Lung microvascular endothelial cell (primary cell): Measurements from ENCODE around the gene THEMIS2. TPM values are rescaled to one million over a fixed set of nuclear protein-coding genes. Genes with fewer than 3 reads are reported as not detected.
A peak's percentile ranks its signal among the peaks of the same experiment; 100 is the strongest.
"Not testable (repeated sequence)": the region's sequence is repeated elsewhere in the genome, so short reads cannot be mapped to it uniquely, and the experiment has no call there.

ENCODE experiments used
- DNase-seq, 2 donors: peaks; one replicate each; pipeline versions ENCODE4 v3.0.0 to v3.0.0-alpha.2; 2010; ENCODE audit warnings: low read depth in 2 of 2
- total RNA-seq: library from RNA; depleted of rRNA; stranded (reverse); fragments of >200 nt; gene quantifications from 2 replicates; pipeline ENCODE4 v1.2.1, GENCODE V29; 2014

THEMIS2 gene
- total RNA-seq, result 34.7 and 35.9 TPM in 2 replicates

- peak; percentile 50 to 71 for DNase-seq
Observed at GRCh38 chr1:27872059-27872801, at the start of gene THEMIS2. Gene THEMIS2, plus strand, starts transcription at chr1:27872544. Its CDS starts 28 bp downstream, at chr1:27872572.

DNA sequence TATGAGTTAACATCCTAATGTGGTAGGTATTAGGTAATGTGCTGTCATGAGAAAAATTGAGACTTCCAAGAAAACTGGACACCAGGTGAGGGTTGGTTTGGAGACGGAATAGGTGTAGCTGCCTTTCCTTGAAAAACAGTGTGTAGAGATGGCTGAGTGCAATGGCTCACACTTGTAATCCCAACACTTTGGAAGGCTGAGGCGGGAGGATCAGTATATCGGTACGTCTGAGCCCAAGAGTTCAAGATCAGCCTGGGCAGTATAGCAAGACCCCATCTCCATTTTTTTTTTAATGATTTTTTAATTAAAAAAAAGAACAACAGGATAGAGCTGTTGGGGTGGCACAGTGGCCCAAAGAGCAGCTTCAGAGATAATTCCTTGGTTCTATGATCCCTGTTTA, 48.6 kb upstream of the THEMIS2 start:
- no peak for DNase-seq

GRCh38 chr1:27824411-27824810, 47.9 kb upstream of the THEMIS2 start:
- no peak for DNase-seq

DNA sequence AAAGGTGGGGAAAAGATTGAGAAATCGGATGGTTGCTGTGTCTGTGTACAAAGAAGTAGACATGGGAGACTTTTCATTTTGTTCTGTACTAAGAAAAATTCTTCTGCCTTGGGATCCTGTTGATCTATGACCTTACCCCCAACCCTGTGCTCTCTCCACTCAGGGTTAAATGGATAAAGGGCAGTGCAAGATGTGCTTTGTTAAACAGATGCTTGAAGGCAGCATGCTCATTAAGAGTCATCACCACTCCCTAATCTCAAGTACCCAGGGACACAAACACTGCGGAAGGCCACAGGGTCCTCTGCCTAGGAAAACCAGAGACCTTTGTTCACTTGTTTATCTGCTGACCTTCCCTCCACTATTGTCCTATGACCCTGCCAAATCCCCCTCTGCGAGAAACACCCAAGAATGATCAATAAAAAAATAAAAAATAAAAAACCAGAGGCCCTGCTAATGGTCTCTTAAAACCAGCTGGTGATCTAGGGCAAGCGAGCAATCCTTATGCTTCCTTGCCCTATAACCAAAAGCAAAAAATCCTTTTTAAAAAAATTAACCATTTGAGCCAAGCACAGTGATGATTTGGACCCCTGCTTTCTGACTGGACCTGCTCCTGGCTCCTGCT, 42.9 kb upstream of the THEMIS2 start:
- not testable (repeated sequence) for DNase-seq

- DNase-seq, result peak; percentile 96
Observed at GRCh38 chr1:27830621-27831440, 41.5 kb upstream of the THEMIS2 start, which contains the start of gene PPP1R8. Gene PPP1R8, plus strand, starts transcription at chr1:27830782. Its CDS starts 54 bp downstream, at chr1:27830836.

GRCh38 chr1:27831568-27832410, 40.6 kb upstream of the THEMIS2 start:
- peak; percentile 16 to 28 for DNase-seq

DNA sequence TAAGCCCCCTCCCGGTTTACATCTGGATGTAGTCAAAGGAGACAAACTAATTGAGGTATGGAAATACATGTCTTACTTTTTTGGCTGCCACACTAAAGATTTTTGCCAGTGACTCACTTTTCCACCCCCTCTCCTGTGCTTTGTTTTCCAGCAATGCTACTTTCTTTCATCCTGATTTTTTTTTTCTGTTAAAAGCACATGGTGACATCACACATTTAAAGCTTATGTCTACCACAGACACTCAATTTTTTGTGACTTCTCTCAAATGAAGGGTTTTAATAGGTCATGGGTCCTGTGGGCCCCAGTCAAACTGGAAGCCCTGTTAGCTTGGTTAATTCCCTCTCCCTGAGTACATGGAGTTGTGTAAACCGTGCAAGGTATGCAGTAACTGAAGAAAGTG, 39.6 kb upstream of the THEMIS2 start:
- peak; percentile 30 to 34 for DNase-seq

- no peak for DNase-seq
Observed at GRCh38 chr1:27833470-27833869, 38.9 kb upstream of the THEMIS2 start.

- DNase-seq, result no peak
Observed at GRCh38 chr1:27835046-27835445, 37.3 kb upstream of the THEMIS2 start.

GRCh38 chr1:27835501-27835900, 36.8 kb upstream of the THEMIS2 start:
- DNase-seq, result no peak

- no peak for DNase-seq
Observed at GRCh38 chr1:27849951-27850350, 22.4 kb upstream of the THEMIS2 start.

- no peak for DNase-seq
Observed at GRCh38 chr1:27855085-27855484, 17.3 kb upstream of the THEMIS2 start.

DNA sequence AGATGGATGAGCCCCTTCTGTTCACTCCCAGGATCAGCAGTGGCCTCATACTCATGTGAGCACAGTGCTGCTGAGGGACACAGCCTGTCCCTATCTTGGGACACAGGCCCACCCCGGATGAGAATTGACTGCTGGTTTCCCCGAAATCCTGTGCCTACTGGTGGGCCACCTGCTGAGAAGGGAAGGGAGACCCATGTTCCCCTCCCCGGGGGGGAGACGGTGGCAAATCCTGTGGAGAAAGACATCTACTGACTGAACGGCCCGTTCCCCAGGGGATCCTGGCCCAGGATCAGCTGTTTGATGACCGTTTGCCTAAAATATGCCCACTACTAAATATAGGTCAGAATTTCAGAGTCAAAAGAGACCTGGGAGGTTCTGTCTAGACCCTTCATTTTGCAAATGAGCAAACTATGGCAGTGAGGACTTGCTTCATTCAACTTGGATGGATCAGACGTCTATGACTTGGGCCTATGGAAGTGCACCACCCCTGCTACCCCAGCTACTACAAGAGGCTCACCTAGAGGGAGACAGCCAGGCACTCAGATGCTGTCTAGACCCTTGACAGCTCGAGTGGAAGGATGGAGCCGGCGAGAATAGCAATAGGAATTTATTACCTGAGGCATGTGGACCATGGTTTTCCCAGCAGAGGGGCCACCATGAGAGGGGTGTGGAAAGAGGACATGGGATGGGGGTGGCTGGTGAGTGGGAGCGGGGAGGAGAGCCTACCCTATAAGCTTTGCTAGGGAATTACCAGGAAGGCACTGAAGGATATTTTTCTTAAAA, 15.6 kb upstream of the THEMIS2 start:
- no peak for DNase-seq

DNA sequence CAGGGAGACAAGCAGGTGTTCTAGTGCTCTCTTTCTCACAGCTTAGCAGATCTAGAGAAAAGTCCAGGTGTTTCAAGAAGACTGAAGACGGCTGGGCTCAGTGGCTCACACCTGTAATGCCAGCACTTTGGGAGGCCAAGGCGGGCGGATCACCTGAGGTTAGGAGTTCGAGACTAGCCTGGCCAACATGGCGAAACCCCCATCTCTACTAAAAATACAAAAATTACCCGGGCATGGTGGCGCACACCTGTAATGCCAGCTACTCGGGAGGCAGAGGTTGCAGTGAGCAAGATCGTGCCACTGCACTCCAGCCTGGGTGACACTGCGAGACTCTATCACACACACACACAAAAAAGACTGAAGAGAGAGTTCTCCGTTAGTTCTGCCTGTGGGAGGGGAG, 14.8 kb upstream of the THEMIS2 start:
- not testable (repeated sequence) for DNase-seq

GRCh38 chr1:27858072-27858948, 14.0 kb upstream of the THEMIS2 start:
- DNase-seq, result peak; percentile 77 to 87

GRCh38 chr1:27858949-27859576, 13.3 kb upstream of the THEMIS2 start:
- no peak for DNase-seq

GRCh38 chr1:27861436-27861835, 10.9 kb upstream of the THEMIS2 start:
- no peak for DNase-seq

DNA sequence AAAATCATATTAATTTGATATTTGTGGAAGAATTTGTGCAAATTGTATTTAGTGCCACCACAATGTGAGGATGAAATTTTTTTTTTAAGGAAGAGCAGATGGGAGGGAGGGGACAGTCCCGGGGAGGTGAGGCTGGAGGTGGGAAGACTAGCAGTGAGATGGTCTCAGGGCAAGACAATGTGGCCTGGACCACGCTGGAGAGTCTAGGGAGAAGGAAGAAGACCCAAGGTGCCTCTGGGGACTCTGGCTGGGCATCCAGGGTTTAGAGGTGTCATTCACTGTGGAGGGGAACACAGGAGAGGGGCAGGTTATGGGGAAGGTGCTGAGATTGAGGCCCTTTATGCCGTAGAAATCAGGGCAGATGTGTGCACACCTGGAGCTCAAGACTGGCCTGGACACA, 10.3 kb upstream of the THEMIS2 start:
- DNase-seq, result no peak
